Naive thymus-derived CD4-positive, alpha-beta T cell (primary cell): Measurements from ENCODE around the gene AAMP. TPM values are rescaled to one million over a fixed set of nuclear protein-coding genes. Genes with fewer than 3 reads are reported as not detected.

Experiments used
- ATAC-seq: fragments of 150-1000 bp; cut with Tn5 transposase; 2 replicates; pipeline ENCODE4 v1.10.0; 2021; ENCODE audit warnings: mild to moderate bottlenecking, moderate library complexity
- CTCF ChIA-PET: fragments of 350-600 bp; sonication (Branson Sonifier 250); formaldehyde crosslinking; loops from one replicate; lab custom pipeline; 2021; ENCODE audit warnings: antibody characterized with exemption; lab: Charles Lee
- POLR2A ChIA-PET: fragments of 350-600 bp; sonication (Branson Sonifier 250); formaldehyde crosslinking; loops from one replicate; lab custom pipeline; 2021; ENCODE audit warnings: antibody characterized with exemption, inconsistent platforms; lab: Charles Lee
- DNase-seq, 9 donors: peaks; one replicate each; pipeline versions ENCODE4 v3.0.0 to v3.0.0-alpha.2; 2020 to 2022; ENCODE audit warnings: mixed read lengths in 1 of 9
- H3K27ac ChIP-seq: one replicate; pipeline ENCODE4 v1.7.0; 2013; ENCODE audit warnings: mild to moderate bottlenecking, low read depth, low read length, moderate library complexity
- H3K27me3 ChIP-seq, 2 donors: one replicate each; pipeline ENCODE4 v1.7.0; 2013; ENCODE audit warnings: low read length in 2 of 2, mild to moderate bottlenecking in 2 of 2, moderate library complexity in 2 of 2; ENCODE audit not compliant: control insufficient read depth in 2 of 2, insufficient read depth in 2 of 2
- H3K36me3 ChIP-seq, 3 experiments: 1 replicate in 2 of 3; 2 replicates in 1 of 3; pipeline ENCODE4 v1.7.0; 2013; ENCODE audit warnings: low read length in 3 of 3, mild to moderate bottlenecking in 3 of 3, moderate library complexity in 1 of 3; ENCODE audit not compliant: insufficient read depth in 3 of 3, control insufficient read depth in 2 of 3
- H3K4me1 ChIP-seq, 2 donors: one replicate each; pipeline ENCODE4 v1.7.0; 2013; ENCODE audit warnings: low read length in 2 of 2, mild to moderate bottlenecking in 2 of 2, moderate library complexity in 1 of 2; ENCODE audit not compliant: control insufficient read depth in 2 of 2, insufficient read depth in 2 of 2
- H3K4me3 ChIP-seq: 2 replicates; pipeline ENCODE4 v1.7.0; 2013; ENCODE audit warnings: mild to moderate bottlenecking, low read length
- H3K9me3 ChIP-seq, 3 experiments: 1 replicate in 2 of 3; 2 replicates in 1 of 3; pipeline ENCODE4 v1.7.0; 2013; ENCODE audit warnings: low read length in 3 of 3; ENCODE audit not compliant: control insufficient read depth in 2 of 3
- H3K27ac Mint-ChIP-seq, 9 donors: one replicate each; pipeline ENCODE4 v1.8.0; 2020 to 2022; ENCODE audit warnings: mixed read lengths in 9 of 9, mild to moderate bottlenecking in 8 of 9, moderate library complexity in 5 of 9, inconsistent platforms in 2 of 9
- H3K27me3 Mint-ChIP-seq, 5 donors: one replicate each; pipeline ENCODE4 v1.8.0; 2021 to 2022; ENCODE audit warnings: mixed read lengths in 5 of 5, mild to moderate bottlenecking in 1 of 5
- H3K36me3 Mint-ChIP-seq, 5 donors: one replicate each; pipeline ENCODE4 v1.8.0; 2020 to 2022; ENCODE audit warnings: mixed read lengths in 5 of 5, mild to moderate bottlenecking in 3 of 5, inconsistent platforms in 1 of 5
- H3K4me1 Mint-ChIP-seq, 7 donors: one replicate each; pipeline ENCODE4 v1.8.0; 2020 to 2022; ENCODE audit warnings: mixed read lengths in 7 of 7, mild to moderate bottlenecking in 3 of 7, inconsistent platforms in 1 of 7
- H3K4me3 Mint-ChIP-seq, 10 donors: one replicate each; pipeline ENCODE4 v1.8.0; 2020 to 2022; ENCODE audit warnings: mild to moderate bottlenecking in 10 of 10, mixed read lengths in 10 of 10, moderate library complexity in 6 of 10, inconsistent platforms in 2 of 10
- H3K9me3 Mint-ChIP-seq, 11 donors: one replicate each; pipeline ENCODE4 v1.8.0; 2020 to 2022; ENCODE audit warnings: mixed read lengths in 11 of 11, mild to moderate bottlenecking in 4 of 11, inconsistent platforms in 1 of 11, moderate library complexity in 1 of 11
- intact Hi-C, 2 donors: fragments of 100-400 bp; cut with micrococcal nuclease; formaldehyde crosslinking; loops; one replicate each; pipeline ENCODE4 v1.15.1; 2023
- polyA plus RNA-seq, 2 donors: library from polyadenylated mRNA; unstranded; fragments of 300-500 nt; fragmentation: Illumina TruSeq; gene quantifications; one replicate each; pipeline ENCODE4 v1.2.3, GENCODE V29; 2021
- total RNA-seq, 6 experiments: library from RNA in 5 of 6; stranded (reverse) in 5 of 6; gene quantifications; 1 replicate in 5 of 6; 2 replicates in 1 of 6; pipeline ENCODE4 v1.2.3 and lab custom pipeline; 2021 to 2026

AAMP gene
- total and polyA plus RNA-seq, 7 experiments from 2014 or later: 54.1 to 108 (median 66.4) TPM

- ChIA-PET POLR2A (interaction anchor here (0.9 kb wide), 1 partner anchor 75 kb away, joined by 3 read pairs; no protein-coding TSS in a partner anchor), CTCF (no interaction called here)
- Histone ChIP-seq H3K27me3 (no peaks in the 10 kb centered on the region), H3K4me3 (no peak overlapping the region), H3K36me3 (peaks cover 0 to 53% (median 0%) of the 10 kb centered on the region in 3 experiments), H3K4me1 (peaks cover 0 to 7% of the 10 kb centered on the region in 2 donors), H3K27ac (no peak overlapping the region), H3K9me3 (no peaks in the 10 kb centered on the region)
- H3K27ac Mint-ChIP-seq: no peak overlapping the region
- H3K4me3 Mint-ChIP-seq: no peak overlapping the region
- no peak for ATAC-seq
- DNase-seq: no peak
- H3K4me1 Mint-ChIP-seq: peaks cover 11 to 34% (median 24%) of the 10 kb centered on the region in 7 donors
- no peaks in the 10 kb centered on the region for H3K27me3 Mint-ChIP-seq
- H3K36me3 Mint-ChIP-seq: peaks cover 4 to 15% (median 11%) of the 10 kb centered on the region in 5 donors
- intact Hi-C loops: no loop called here
- H3K9me3 Mint-ChIP-seq: no peaks in the 10 kb centered on the region
Observed at GRCh38 chr2:218262237-218262600, 7.7 kb downstream of the AAMP start.

GRCh38 chr2:218261423-218262236, 8.3 kb downstream of the AAMP start:
- Histone ChIP-seq H3K9me3 (no peaks in the 10 kb centered on the region), H3K27ac (no peak overlapping the region), H3K4me1 (peaks cover 0 to 7% of the 10 kb centered on the region in 2 donors), H3K4me3 (no peak overlapping the region), H3K27me3 (no peaks in the 10 kb centered on the region), H3K36me3 (peaks cover 0 to 47% (median 0%) of the 10 kb centered on the region in 3 experiments)
- H3K36me3 Mint-ChIP-seq: peaks cover 4 to 11% (median 6%) of the 10 kb centered on the region in 5 donors
- CTCF ChIA-PET: no interaction called here
- POLR2A ChIA-PET: interaction anchor here (0.9 kb wide), 1 partner anchor 75 kb away, joined by 3 read pairs; no protein-coding TSS in a partner anchor
- DNase-seq (no peak), ATAC-seq (no peak)
- no peaks in the 10 kb centered on the region for H3K27me3 Mint-ChIP-seq
- H3K9me3 Mint-ChIP-seq: no peaks in the 10 kb centered on the region
- no peak overlapping the region for H3K4me3 Mint-ChIP-seq
- peak overlapping the region in 5 of 9 donors; percentile 7 to 87 (median 47) for H3K27ac Mint-ChIP-seq
- H3K4me1 Mint-ChIP-seq: peaks cover 7 to 34% (median 22%) of the 10 kb centered on the region in 7 donors
- intact Hi-C loops: no loop called here

GRCh38 chr2:218260742-218261422, 9.1 kb downstream of the AAMP start, which contains the start of gene GPBAR1:
TSS of gene GPBAR1 (plus strand) at chr2:218261015. CDS start at chr2:218262725, 1,710 bp downstream.
- DNase-seq: no peak
- no peaks in the 10 kb centered on the region for H3K9me3 ChIP-seq
- ATAC-seq: no peak
- peaks cover 0 to 44% (median 0%) of the 10 kb centered on the region in 3 experiments for H3K36me3 ChIP-seq
- POLR2A ChIA-PET: interaction anchor here (0.7 kb wide), 1 partner anchor 66 kb away, joined by 3 read pairs; no protein-coding TSS in a partner anchor
- H3K27ac ChIP-seq: no peak within 1 kb of the TSS
- Mint-ChIP-seq H3K9me3 (no peaks in the 10 kb centered on the region), H3K4me3 (peak within 1 kb of the TSS in 1 of 10 donors; percentile 14), H3K36me3 (peaks cover 1 to 14% (median 4%) of the 10 kb centered on the region in 5 donors), H3K27me3 (no peaks in the 10 kb centered on the region), H3K4me1 (peaks cover 7 to 31% (median 19%) of the 10 kb centered on the region in 7 donors), H3K27ac (peak within 1 kb of the TSS in 8 of 9 donors; percentile 56 to 87 (median 66))
- CTCF ChIA-PET: interaction anchor here (1.5 kb wide), 1 partner anchor 9 kb away, joined by 3 read pairs; the partner anchor contains the start of gene PNKD
- H3K4me3 ChIP-seq: no peak within 1 kb of the TSS
- H3K4me1 ChIP-seq: peaks cover 0 to 7% of the 10 kb centered on the region in 2 donors
- no peaks in the 10 kb centered on the region for H3K27me3 ChIP-seq
- intact Hi-C loops: no loop called here

DNA sequence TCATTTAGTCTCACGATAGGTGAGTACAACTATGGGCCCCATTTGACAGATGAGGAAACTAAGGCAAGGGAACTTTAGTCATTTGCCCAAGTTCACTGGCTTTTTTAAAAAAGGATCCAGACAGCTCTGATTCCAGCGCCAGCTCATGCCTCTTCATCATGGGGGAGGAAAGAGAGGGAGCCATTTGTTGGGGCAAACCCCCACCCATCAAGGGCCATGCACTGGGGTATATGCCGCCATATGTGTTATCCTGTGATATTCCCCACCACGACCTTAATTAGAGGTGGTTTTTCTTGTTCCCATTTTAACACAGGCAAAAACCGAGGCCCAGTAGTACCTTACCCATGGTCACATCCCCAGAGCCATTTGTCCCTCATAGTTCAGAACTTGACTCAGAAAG, 9.8 kb downstream of the AAMP start:
- intact Hi-C loops: no loop called here
- no peaks in the 10 kb centered on the region for H3K9me3 Mint-ChIP-seq
- peak overlapping the region in 6 of 9 donors; percentile 33 to 82 (median 59) for H3K27ac Mint-ChIP-seq
- no peaks in the 10 kb centered on the region for H3K27me3 Mint-ChIP-seq
- H3K36me3 ChIP-seq: peaks cover 0 to 44% (median 2%) of the 10 kb centered on the region in 3 experiments
- H3K4me3 Mint-ChIP-seq: no peak overlapping the region
- CTCF ChIA-PET: interaction anchor here (0.7 to 1.5 kb wide), 2 partner anchors 10 to 72 kb away, joined by 3 read pairs; partner anchors contain the start of gene PNKD
- ATAC-seq: no peak
- no peaks in the 10 kb centered on the region for H3K27me3 ChIP-seq
- peaks cover 0 to 13% (median 6%) of the 10 kb centered on the region in 5 donors for H3K36me3 Mint-ChIP-seq
- POLR2A ChIA-PET: no interaction called here
- peaks cover 0 to 7% of the 10 kb centered on the region in 2 donors for H3K4me1 ChIP-seq
- no peaks in the 10 kb centered on the region for H3K9me3 ChIP-seq
- no peak for DNase-seq
- peaks cover 7 to 30% (median 19%) of the 10 kb centered on the region in 7 donors for H3K4me1 Mint-ChIP-seq
- no peak overlapping the region for H3K27ac ChIP-seq
- no peak overlapping the region for H3K4me3 ChIP-seq

DNA sequence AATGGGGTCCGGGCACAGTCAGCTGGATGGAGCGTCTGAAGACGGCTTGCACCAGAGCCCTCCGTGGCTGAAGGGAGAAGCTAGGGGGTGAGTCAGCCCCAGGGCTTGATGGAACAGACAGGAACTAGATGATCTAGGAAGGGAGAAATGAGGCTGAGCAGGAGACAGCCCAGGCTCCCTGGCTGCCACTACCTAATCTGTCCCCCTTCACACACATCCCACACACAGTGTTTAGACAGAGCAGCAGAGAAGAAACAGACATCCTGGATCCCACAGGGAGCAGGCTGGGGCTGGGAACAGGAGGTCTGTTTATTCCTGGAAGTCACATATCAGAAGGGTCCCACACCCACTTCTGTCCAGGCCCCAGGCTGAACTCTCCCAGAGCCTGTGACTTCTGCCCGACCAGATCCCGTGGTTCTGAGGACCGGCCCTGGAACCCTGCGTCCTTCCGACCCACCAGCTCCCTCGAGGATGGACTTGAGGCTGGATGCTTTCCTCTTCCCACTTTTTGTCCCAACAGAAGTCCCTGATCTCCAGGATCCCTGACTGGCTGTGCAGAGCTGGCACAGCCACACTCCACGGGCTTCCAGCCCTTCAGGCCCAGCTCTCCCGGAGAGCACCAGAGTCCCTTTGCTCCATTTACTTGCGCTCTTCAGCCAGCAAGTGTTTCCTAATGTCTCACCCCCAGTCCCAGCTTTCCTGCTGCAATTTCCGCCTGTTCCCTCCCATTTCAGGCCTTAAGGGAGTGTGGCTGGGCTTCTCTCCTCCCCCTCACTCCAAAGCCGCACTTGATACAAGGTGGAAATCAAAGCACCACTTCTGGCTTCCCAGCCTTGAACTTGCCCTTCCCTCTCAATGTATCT, 10.6 kb downstream of the AAMP start:
- POLR2A ChIA-PET: interaction anchor here (0.8 to 1.3 kb wide), 2 partner anchors 11 to 44 kb away, joined by 3 to 4 read pairs; partner anchors contain the start of genes AAMP and PNKD
- no peak overlapping the region for H3K4me3 ChIP-seq
- no peaks in the 10 kb centered on the region for H3K9me3 Mint-ChIP-seq
- peaks cover 7 to 32% (median 19%) of the 10 kb centered on the region in 7 donors for H3K4me1 Mint-ChIP-seq
- H3K27ac ChIP-seq: peak overlapping the region; percentile 15
- no peaks in the 10 kb centered on the region for H3K27me3 ChIP-seq
- peak overlapping the region in 2 of 10 donors; percentile 14 to 40 for H3K4me3 Mint-ChIP-seq
- H3K36me3 ChIP-seq: peaks cover 0 to 44% (median 5%) of the 10 kb centered on the region in 3 experiments
- ATAC-seq (peak; percentile 36), DNase-seq (no peak)
- intact Hi-C loops: loop anchor here in 1 of 2 donors (5.0 kb wide), 1 partner anchor 92 kb away; the partner anchor contains the start of gene CXCR1
- CTCF ChIA-PET: interaction anchor here (0.6 to 1.5 kb wide), 5 partner anchors 11 to 74 kb away, joined by 3 read pairs; partner anchors contain the start of genes ARPC2 and PNKD
- H3K4me1 ChIP-seq: peaks cover 0 to 7% of the 10 kb centered on the region in 2 donors
- peaks cover 0 to 18% (median 11%) of the 10 kb centered on the region in 5 donors for H3K36me3 Mint-ChIP-seq
- H3K27ac Mint-ChIP-seq: peak overlapping the region; percentile 38 to 82 (median 70)
- no peaks in the 10 kb centered on the region for H3K27me3 Mint-ChIP-seq
- H3K9me3 ChIP-seq: no peaks in the 10 kb centered on the region
